Activated T-cell treated with anti-CD3 and anti-CD28 coated beads, Interleukin-2, amount 50 U/mL, for 48 hours (primary cell): ENCODE results near the gene JMJD7.

Experiments used
- DNase-seq, 2 experiments: peaks; one replicate each; pipeline ENCODE4 v3.0.0-alpha.2; 2020

Gene JMJD7

DNA sequence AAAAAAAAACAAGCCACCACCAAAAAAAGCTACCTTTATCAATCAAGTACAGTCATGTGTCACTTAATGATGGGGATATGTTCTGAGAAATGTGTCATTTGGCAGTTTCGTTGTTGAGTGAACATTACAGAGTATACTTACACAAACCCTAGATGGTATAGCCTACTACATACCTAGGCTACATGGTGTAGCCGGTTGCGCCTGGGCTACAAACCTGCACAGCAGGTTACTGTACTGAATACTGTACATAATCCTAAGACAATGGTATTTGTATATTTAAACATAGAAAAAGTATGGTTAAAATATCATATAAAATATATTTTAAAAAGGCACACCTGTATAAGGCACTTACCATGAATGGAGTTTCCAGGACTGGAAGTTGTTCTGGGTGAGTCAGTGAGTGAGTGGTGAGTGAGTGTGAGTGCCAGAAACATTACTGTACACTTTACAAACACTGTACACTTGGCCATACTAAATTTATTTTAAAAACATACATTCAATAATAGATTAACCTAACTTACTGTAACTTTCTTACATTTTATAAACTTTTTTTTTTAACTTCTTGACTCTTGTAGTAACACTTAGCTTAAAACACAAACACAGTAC is 25.9 kb upstream of the JMJD7 start:
- no peak for DNase-seq

DNA sequence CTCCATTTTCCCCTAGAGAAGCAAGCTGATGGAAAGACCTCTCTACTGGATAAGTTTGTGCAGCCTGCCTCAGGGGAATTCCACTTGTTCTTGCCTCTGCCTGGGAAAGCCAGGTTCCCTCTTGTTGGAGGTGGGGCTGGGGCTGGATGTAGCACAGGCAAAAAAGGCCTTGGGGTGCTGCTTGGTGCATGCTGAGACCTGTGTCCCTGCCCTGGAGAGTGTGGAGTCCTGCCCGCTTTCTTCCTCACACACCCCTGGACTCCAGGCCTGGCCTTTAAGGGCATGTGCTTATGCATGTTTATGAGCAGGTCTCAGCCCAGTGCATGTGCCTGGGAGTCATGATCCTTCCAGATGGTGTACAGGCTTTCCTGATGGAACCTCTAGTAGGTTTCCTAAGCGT is 23.5 kb upstream of the JMJD7 start:
- DNase-seq = no peak

DNA sequence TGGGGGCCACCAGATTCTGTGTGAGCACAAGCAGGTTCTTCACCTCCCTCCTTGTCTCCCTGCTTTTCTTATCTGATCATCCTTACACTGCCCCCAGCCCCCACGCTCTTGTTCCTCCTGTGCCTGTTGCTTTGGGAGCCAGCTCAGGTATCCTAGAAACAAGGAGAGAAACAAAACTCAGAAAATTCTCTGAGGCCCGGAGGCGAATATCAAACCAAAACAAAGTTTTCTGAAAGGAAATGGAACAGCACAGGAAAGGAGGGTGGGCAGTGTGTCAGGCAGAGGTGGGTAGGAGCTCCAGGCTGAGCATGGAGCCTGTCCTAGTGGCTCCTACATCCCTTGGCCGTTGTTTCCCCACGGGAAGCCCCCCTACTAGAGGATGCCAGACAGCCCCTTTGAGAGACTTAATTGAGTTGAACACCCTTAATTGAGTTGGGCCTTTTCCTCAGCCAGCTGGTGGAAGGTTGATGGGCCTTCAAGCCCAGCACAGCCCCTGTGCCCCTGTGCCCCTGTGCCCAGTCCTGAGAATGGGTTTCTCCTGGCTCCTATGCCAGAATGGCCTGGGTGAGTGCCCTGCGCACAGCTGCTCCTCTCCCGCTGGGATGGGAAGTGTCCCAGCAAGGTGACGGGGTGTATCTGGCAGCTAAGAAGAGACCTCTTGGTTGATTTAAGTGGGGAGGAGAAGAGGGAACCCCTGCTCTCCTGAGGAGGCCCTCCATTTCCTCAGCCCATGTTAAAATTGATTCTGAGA is 22.8 kb upstream of the JMJD7 start:
- DNase-seq = no peak

- no peak for DNase-seq
Measured at GRCh38 chr15:41805711-41806110, 22.2 kb upstream of the JMJD7 start.

DNA sequence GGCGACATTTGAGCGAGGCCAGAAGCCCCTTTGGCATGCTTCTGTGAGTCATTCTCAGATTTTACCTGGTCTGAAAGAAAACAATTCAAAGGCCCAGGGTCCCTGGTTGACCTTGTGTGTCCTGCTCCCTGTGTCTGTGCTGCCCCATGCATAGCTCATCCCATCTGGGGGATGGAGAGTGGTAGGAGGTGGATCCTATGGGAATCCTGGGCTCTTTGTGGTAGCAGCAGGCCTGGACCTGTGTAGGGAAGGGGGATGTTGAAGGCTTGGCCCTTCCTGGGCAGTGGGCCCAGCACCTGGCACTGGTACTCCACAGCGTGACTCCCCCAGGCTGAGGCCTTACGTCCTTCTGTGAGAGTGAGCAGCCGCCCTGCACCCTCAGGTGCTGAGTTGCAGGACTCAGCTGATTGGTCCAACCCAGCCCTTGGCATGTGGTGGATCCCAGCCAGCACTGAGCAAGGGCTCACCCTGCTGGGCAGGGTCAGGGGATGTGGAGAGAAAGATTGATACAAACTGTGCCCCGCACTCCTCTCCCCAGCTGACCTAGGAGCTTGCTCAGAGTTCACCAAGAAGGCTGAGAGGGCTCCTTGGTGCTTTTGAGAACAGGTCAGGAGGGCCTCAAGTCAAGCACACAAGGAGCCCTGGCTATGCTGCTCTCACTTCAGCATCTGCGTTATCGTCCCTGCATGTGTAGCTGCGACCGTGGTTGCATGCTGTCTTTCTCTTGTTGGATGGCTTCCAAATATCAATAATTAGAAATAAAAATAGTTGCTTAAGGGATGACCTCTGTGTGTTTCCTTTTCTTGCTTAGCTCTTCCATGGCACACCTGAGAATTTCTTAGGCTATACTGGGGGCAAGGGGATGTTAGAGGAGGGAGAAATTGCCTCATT is 21.4 kb upstream of the JMJD7 start:
- no peak for DNase-seq

DNA sequence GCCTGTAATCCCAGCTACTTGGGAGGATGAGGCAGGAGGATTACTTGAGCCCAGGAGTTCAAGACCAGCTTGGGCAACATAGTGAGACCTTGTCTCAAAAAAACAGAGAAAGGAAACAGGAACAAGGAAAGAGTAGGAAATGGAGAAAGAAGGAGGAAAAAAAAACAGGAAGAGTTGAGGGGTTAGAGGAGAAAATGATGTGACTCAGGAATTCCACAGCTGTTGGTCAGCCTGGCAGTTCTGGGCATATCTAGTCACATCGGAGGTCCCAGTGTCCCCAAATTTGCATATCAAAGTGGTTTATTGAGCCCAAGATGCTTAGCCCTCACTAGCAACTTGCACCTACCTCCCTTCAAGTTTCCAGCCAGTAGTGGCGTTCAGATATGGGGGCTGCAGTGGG is 18.8 kb upstream of the JMJD7 start:
- no peak for DNase-seq

DNA sequence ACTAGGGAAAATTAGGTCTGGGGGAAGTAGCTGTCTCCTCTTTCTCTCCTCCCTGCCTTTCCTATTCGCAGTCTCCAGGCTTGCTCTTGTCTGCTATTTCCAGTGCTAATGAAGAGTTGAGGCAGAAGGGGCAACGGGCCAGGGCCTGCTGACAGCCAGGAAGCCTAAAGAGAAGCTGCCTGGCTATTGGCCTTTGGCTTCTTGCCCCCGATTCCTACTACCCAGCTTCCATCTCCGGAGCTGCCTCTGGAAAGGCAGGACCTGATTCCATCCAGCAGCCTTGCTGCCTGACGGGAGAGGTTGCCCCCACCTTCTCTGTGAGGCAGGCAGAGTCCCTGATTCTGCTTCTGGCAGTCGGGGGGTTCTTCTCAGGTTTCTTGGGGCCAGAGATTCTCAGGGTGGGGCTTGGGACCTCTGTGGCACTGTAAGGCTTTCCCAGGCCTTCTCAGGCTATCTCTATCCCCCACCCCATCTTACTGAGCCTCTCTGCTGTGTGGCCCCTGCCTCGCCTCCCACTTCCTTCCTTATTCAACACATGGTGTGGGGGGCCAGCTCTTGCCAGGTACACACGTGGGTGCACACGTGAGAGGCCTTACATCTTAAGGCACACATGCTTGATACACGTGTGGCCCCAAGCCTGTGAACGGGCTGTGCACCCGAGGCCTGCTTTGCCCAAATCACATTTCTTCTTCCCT is 18.2 kb upstream of the JMJD7 start:
- no peak for DNase-seq

- no peak for DNase-seq
Measured at GRCh38 chr15:41810651-41811431, 17.1 kb upstream of the JMJD7 start.

DNA sequence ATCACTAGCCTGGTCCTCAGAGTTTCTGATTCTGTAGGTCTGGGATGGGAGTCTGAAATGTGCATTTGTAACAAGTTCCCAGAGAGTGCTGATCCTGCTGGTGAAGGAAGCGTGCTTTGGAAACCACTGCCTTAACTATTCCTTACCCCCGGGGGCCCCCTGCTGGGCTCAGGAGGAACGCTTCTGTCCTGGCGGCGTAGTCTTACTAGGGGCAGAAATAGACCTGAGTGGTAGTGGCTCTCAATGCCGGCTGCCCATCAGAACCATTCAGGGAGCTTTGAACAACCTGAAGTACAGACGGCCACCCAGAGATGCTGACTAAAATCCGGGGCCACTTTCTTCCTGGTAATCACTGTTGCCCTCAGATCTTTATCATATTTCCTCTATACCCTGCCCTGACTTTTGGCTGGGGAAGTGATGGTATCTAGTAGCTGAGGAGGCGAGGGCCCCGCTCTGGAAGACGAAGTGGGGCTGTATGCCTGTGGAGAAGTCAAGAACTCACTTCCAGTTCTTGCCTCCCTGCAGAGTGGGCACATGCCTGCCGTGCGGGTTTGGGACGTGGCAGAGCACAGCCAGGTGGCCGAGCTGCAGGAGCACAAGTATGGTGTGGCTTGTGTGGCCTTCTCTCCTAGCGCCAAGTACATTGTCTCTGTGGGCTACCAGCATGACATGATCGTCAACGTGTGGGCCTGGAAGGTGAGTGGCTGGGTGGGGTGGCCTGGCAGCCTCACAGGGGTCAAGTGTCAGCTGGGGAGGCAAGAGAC is 16.3 kb upstream of the JMJD7 start:
- DNase-seq = peak; percentile 82 to 84

DNA sequence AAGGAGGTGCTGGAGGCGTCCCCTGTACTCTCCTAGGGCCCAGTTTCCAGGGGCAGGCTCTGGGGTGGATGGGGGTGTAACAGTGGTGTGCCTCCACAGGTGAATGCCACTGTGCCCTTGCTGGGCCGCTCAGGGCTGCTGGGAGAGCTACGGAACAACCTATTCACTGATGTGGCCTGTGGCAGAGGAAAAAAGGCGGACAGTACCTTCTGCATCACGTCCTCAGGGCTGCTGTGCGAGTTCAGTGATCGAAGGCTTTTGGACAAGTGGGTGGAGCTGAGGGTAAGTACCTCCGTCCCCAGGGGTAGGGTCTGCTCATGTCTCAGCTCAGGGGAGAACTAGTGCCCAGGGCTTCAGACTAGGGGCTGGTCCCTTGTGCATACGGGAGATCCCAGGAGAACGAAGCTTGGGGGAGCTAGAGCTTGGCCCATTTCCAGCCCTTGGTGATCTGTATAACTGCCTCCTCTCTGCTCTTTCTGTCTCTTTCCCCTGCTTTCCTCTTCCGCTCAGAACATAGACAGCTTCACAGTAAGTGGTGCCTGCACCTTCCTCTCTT is 15.0 kb upstream of the JMJD7 start:
- no peak for DNase-seq

DNA sequence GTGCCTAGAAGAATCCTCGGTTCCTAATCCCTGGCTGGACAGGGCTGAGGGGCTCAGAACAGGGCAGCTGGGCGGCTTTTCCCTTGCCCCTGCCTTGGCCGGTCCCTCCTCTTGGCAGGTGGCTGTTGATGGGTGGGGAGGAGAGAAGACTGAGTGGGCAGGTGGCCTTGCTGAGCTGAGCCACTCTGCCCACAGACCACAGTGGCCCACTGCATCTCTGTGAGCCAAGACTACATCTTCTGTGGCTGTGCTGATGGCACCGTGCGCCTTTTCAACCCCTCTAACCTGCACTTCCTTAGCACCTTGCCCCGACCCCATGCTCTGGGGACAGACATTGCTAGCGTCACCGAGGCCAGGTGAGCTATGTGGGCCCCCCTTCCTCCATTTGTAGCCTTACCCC is 14.5 kb upstream of the JMJD7 start:
- DNase-seq = no peak

DNA sequence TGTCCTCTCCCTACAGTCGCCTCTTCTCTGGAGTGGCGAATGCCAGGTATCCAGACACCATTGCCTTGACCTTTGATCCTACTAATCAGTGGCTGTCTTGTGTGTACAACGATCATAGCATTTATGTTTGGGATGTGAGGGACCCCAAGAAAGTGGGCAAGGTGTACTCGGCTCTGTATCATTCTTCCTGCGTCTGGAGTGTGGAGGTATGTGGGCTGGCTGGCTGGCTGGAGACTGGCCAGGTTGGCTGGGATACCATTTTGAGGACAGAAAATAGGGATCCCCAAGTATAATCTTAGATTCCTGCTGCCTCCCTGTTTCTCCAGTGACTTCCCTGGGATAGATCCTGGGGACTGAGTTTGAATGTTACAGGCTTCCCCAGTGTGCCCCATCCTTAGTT is 13.4 kb upstream of the JMJD7 start:
- DNase-seq = no peak

GRCh38 chr15:41816788-41817187 is 11.1 kb upstream of the JMJD7 start:
- DNase-seq = no peak

DNA sequence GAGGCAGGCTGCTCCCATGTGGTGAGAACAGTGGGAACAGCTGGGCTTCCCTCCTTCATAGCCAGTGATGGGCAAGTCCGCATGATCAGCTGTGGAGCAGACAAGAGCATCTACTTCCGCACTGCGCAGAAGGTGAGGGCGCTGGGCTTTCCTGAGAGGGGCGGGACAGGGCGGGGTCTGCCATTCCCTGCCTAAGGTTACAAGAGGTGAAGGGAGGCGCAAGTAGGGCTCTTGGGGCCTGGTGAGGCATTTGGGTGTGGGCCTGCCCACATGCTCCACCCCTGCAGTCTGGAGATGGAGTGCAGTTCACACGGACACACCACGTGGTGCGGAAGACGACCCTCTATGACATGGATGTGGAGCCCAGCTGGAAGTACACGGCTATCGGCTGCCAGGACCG is 10.6 kb upstream of the JMJD7 start:
- DNase-seq = no peak

DNA sequence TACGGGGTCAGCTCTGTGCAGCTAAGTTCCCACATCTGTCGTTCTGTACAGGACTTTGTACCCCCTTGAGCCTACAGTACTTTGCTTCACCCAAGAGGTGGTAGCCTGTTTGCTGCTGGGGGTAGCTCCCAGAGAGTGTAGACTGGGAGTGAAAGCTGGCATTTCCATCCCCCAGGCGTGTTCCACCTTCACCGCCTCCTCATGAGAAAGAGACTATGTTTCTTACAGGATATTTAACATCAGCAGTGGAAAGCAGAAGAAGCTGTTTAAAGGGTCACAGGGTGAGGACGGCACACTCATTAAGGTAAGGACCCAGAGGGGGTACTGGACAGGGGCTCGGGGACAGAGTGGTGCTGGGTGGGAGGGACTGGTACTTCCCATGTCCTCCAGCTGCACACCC is 10.1 kb upstream of the JMJD7 start:
- DNase-seq = no peak

- no peak for DNase-seq
Measured at GRCh38 chr15:41819455-41820050, 8.3 kb upstream of the JMJD7 start.

- DNase-seq = no peak
Measured at GRCh38 chr15:41820791-41821423, 7.0 kb upstream of the JMJD7 start.

DNA sequence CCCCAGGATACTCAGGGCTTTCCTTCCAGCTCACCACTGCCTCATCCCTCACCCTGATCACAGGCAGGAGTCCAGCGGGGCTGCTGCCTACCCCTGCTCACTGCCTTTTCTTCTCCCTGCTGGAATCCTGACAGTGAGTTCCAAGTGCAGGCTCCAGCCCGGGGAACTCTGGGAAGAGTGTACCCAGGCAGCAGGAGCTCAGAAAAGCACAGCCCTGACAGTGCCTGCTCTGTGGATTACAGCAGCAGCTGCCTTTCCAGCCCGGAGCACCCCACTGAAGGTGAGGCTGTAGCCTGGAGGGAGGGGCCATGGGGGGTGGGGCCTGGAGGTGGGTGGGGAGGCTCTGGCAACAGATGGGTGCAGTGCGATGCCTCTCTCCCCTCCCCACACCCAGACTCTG is 6.1 kb upstream of the JMJD7 start:
- no peak for DNase-seq

DNA sequence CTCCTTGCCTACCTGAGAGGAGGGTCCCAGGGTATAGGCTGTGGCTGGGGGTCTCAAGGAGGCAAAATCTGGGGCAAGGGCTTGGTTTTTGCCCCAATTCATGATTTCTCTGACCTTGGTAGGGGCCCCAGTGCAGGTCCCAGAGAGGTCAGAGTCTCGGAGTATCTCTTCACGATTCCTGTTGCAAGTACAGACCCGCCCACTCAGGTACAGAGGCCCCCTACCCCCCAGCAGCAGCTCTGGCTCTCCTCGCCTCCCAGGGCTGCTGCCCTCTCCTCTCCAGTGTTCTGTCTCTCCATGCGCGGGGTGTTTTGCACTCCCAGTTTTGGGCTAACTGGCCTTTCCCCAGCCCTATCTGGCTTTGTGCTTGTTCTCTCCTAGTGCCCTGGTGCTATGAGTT is 5.4 kb upstream of the JMJD7 start:
- DNase-seq = no peak

DNA sequence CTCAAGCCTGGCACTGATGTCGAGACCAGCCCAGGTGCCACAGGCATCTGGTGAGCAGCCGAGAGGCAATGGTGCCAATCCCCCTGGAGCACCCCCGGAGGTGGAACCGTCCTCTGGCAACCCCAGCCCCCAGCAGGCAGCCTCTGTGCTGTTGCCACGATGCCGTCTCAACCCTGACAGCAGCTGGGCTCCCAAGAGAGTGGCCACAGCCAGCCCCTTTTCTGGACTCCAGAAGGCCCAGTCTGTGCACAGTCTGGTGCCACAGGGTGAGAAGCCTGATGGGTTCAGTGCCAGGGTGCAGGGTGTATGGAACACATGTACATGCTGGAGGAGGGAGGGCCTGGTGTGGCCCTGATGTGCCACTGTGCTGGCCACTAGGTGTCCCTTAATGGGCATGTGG is 4.9 kb upstream of the JMJD7 start:
- no peak for DNase-seq
